SKM-1 treated with dmso at 0.1 percent for 144 hours (cell line): ENCODE results near the gene STH.
"Not testable (repeated sequence)": the region's sequence is repeated elsewhere in the genome, so short reads cannot be mapped to it uniquely, and the experiment has no call there.

ENCODE experiments used
- DNase-seq: peaks from one replicate; lab custom pipeline; 2025; ENCODE audit not compliant: unreplicated experiment; lab: John Stamatoyannopoulos, UW

The STH gene

DNA sequence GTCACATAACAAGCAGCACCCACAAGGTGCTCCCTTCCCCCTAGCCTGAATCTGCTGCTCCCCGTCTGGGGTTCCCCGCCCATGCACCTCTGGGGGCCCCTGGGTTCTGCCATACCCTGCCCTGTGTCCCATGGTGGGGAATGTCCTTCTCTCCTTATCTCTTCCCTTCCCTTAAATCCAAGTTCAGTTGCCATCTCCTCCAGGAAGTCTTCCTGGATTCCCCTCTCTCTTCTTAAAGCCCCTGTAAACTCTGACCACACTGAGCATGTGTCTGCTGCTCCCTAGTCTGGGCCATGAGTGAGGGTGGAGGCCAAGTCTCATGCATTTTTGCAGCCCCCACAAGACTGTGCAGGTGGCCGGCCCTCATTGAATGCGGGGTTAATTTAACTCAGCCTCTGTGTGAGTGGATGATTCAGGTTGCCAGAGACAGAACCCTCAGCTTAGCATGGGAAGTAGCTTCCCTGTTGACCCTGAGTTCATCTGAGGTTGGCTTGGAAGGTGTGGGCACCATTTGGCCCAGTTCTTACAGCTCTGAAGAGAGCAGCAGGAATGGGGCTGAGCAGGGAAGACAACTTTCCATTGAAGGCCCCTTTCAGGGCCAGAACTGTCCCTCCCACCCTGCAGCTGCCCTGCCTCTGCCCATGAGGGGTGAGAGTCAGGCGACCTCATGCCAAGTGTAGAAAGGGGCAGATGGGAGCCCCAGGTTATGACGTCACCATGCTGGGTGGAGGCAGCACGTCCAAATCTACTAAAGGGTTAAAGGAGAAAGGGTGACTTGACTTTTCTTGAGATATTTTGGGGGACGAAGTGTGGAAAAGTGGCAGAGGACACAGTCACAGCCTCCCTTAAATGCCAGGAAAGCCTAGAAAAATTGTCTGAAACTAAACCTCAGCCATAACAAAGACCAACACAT lies at the start of gene STH:
Gene STH (plus strand): TSS at position 264 of the 913 bp plus-strand sequence. CDS start 30 bp downstream, at position 294.
- DNase-seq, result no peak

- no peak for DNase-seq
Measured at GRCh38 chr17:45949755-45950320, 49.2 kb upstream of the STH start.

DNA sequence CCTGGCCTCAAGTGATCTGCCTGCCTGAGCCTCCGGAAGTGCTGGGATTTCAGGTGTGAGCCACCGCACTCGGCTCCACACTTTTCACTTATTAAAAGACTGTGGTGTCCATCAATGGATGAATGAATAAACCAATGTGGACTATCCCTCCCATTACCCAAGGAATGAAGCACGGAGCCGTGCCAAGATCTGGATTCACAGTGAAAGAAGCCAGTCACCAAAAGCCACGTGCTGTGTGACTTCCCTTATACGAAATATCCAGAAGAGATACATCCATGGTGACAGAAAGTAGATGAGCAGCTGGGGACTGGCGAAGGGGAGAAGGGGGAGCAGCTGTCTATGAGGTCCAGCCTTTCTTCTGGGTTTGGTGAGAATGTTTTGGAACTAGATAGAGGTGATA lies 48.2 kb upstream of the STH start:
- DNase-seq, result no peak

DNA sequence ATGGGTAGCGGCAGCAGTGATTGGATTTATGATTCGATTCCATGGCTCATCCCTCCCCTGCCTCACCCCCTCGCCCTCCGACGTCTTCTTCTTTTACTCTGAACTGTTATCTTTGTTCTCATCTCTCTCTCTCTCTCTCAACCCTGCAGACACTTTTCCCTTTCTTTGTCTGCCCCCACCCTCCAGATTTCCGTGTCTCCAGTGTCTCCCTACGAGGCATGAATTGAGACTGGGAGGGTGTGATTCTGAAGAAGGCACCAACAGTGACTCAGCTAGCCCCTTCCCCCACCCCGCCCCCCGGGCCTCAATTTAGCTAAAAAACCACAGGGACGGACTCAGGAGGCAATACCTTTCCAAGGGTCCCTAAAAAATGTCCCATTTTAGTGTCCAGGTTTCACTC lies 47.6 kb upstream of the STH start:
- no peak for DNase-seq

- DNase-seq, result no peak
Measured at GRCh38 chr17:45951941-45952340, 47.1 kb upstream of the STH start.

GRCh38 chr17:45952814-45953320 lies 46.2 kb upstream of the STH start:
- no peak for DNase-seq

GRCh38 chr17:45953561-45953960 lies 45.5 kb upstream of the STH start:
- no peak for DNase-seq

DNA sequence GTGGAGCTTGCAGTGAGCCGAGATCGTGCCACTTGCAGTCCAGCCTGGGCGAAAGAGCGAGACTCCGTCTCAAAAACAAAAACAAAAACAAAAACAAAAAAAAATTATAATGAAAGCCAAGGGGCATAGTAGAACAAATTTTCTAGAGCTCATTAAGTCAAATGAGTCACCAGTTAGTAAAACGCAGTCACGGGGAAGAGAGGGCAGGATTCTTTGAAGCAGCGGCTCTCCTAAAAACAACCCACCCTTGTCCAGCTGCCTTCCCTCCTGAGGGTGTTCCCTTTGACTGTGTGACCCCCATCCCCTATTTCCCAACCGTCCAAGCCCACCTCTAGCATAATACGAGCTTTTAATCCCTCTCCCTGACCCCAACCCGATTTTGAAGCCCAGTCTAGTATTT lies 44.1 kb upstream of the STH start:
- no peak for DNase-seq

DNA sequence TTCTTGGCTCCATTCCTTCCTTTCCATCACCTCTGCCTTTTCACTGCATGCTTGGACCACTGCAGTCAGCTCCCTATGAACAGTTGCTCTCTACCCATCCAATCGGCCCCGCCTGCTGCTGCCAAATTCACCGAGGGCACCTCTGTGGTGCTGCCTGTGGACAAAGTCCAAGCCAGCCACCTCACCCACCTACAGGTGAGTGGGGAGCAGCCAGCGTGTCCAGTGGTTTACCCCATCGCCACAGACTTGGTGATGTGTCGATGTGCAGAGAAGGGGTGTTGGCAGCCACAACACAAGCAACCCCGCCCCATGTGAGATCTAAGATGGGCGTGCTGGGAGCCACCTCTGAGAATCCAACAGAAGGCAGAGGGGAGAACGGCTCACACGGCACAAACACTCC lies 43.7 kb upstream of the STH start:
- no peak for DNase-seq

GRCh38 chr17:45956090-45956489 lies 43.0 kb upstream of the STH start:
- DNase-seq, result no peak

DNA sequence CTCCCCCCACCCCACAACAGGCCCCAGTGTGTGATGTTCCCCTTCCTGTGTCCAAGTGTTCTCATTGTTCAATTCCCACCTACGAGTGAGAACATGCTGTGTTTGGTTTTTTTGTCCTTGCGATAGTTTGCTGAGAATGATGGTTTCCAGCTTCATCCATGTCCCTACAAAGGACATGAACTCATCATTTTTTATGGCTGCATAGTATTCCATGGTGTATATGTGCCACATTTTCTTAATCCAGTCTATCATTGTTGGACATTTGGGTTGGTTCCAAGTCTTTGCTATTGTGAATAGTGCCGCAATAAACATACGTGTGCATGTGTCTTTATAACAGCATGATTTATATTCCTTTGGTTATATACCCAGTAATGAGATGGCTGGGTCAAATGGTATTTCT lies 42.3 kb upstream of the STH start:
- not testable (repeated sequence) for DNase-seq

- DNase-seq, result no peak
Measured at GRCh38 chr17:45958307-45958706, 40.7 kb upstream of the STH start.

DNA sequence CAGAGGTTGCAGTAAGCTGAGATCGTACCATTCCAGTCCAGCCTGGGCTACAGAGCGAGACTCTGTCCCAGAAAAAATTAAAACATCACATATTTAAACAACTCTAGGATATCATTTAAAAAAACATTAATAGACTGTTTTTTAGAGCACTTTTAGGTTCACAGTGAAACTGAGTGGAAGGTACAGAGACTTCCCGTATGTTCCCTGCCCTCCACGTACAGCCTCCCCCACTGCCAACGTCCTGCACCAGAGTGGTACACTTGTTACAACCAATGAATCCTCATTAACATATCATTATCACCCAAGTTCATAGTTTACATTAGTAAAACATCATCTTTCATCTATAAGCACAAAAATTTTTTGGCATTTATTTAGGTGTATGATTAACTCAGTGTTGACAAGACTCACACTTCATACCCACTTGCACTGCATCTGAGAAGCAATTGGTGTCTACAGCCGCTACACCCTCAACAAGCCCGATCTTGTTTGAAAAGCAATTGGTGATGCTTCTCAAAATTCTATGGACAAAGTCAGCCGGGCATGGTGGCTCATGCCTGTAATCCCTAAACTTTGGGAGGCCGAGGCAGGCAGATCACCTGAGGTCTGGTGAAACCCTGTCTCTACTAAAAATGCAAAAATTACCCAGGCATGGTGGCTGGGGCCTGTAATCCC lies 39.9 kb upstream of the STH start:
- DNase-seq, result no peak

DNA sequence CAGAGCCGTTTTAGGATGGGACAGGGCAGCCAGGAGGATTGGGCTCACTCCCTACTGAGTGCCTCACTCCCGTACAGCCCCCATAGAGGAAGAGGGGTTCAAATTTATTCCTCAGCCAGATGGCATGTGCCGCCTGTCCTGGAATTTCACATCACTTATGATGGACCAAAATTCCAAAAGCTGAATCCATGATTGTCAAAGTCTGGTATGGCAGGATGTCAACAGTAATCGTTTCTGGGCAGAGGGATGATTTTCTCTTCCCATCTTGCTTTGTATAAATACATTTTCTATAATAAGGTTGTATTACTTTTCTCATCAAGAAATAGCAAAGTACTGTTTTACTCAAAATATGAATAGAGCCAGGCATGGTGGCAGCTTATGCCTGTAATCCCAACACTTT lies 38.7 kb upstream of the STH start:
- no peak for DNase-seq

DNA sequence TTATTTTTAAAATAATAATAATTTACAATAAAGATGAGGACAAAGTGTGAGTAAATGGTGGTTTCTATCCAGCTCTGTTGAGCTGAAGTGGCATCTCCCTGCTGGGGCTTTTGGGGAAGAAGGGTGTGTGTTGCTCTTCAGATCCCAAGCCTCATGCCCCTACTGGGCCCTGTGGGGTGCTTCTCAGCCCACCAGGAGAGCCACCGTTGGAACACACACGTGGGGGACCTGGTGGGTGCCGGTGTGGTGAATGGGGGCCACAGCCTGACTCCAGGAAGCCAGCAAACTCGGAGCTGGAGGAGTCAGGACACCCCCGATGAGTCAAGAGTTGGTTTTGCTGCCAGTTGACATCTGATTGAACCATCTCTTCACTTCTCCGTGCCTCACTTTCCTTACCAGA lies 37.8 kb upstream of the STH start:
- no peak for DNase-seq

DNA sequence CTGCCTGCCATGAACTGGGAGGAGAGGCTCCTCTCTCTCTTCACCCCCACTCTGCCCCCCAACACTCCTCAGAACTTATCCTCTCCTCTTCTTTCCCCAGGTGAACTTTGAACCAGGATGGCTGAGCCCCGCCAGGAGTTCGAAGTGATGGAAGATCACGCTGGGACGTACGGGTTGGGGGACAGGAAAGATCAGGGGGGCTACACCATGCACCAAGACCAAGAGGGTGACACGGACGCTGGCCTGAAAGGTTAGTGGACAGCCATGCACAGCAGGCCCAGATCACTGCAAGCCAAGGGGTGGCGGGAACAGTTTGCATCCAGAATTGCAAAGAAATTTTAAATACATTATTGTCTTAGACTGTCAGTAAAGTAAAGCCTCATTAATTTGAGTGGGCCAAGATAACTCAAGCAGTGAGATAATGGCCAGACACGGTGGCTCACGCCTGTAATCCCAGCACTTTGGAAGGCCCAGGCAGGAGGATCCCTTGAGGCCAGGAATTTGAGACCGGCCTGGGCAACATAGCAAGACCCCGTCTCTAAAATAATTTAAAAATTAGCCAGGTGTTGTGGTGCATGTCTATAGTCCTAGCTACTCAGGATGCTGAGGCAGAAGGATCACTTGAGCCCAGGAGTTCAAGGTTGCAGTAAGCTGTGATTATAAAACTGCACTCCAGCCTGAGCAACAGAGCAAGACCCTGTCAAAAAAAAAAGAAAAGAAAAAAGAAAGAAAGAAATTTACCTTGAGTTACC lies 36.7 kb upstream of the STH start:
- DNase-seq, result no peak

- no peak for DNase-seq
Measured at GRCh38 chr17:45963283-45963682, 35.8 kb upstream of the STH start.

DNA sequence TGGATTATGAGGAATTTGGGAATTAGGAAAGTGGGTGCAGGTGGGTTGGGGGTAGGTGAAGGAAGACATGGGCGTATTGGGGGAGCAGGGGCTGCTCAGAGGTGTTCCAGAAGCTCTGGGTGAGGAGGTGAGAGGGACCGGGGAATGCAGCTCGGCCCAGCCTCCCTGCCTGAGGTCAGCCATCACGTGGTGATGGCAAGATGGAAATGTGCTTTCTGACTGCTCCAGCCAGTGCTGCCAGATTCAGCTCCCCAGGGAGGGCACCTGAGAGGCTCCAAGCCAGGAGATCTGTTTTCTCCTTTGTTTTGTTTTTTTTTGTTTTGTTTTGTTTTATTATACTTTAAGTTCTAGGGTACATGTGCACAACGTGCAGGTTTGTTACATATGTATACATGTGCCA lies 35.2 kb upstream of the STH start:
- no peak for DNase-seq

- DNase-seq, result no peak
Measured at GRCh38 chr17:45964634-45965033, 34.4 kb upstream of the STH start.

- no peak for DNase-seq
Measured at GRCh38 chr17:45965812-45966211, 33.2 kb upstream of the STH start.

DNA sequence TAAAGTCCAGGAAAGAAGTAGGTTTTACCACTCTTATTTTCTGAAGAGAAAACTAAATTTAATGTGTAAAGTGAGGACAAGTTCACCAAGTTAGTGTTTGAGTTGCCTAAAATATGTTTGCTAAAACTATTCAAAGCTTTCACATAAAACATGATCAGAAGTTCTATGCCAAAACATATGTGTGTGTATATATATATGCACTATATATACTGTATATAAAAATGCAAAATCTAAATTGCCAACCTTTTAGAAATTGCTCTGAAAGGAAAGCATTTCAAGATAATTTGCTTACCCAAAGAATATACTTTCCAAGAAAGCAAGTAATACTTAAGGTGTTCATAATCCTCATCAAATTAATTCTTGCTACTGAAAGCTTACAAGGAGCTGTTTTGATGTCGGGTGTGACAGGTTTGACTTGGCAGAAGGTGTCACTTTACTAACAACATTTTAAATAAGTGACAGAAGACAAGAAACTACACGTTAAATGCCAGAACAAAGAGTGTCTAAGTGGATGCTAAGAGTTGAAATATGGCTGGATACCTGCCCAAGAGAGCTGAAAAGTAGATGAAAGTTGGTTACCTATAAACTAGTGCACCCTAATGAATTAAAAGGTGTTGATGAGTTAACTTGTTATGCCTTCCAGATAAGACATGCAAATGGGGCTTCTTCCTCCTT lies 32.3 kb upstream of the STH start:
- DNase-seq, result no peak
